Esophagus (tissue), 2 donors: Measurements from ENCODE around the gene PSMA1. TPM values are rescaled to one million over a fixed set of nuclear protein-coding genes. Genes with fewer than 3 reads are reported as not detected.

Experiments used
- H3K27ac ChIP-seq, 2 donors: one replicate each; pipeline ENCODE4 v1.5.1; 2013; ENCODE audit warnings: low read depth in 2 of 2, mild to moderate bottlenecking in 2 of 2, inconsistent platforms in 1 of 2, low read length in 1 of 2, moderate library complexity in 1 of 2
- H3K27me3 ChIP-seq, 2 donors: one replicate each; pipeline ENCODE4 v1.6.1; 2013; ENCODE audit warnings: low read length in 2 of 2, control low read depth in 1 of 2, mild to moderate bottlenecking in 1 of 2; ENCODE audit not compliant: insufficient read depth in 2 of 2, control insufficient read depth in 1 of 2
- H3K36me3 ChIP-seq, 2 donors: one replicate each; pipeline ENCODE4 v1.6.1; 2013; ENCODE audit warnings: low read length in 1 of 2; ENCODE audit not compliant: control insufficient read depth in 2 of 2, insufficient read depth in 2 of 2
- H3K4me1 ChIP-seq, 2 donors: one replicate each; pipeline ENCODE4 v1.6.1; 2013; ENCODE audit warnings: low read length in 1 of 2; ENCODE audit not compliant: control insufficient read depth in 2 of 2, insufficient read depth in 2 of 2
- H3K4me3 ChIP-seq, 2 donors: one replicate each; pipeline ENCODE4 v1.5.1; 2013; ENCODE audit warnings: low read length in 2 of 2, mild to moderate bottlenecking in 2 of 2, low read depth in 1 of 2, moderate library complexity in 1 of 2
- H3K9me3 ChIP-seq, 2 donors: one replicate each; pipeline ENCODE4 v1.6.1; 2013; ENCODE audit warnings: mild to moderate bottlenecking in 2 of 2, low read depth in 1 of 2, low read length in 1 of 2, moderate library complexity in 1 of 2; ENCODE audit not compliant: control insufficient read depth in 2 of 2, insufficient read depth in 1 of 2
- WGBS, 2 donors: extraction: QIAGEN DNeasy Blood & Tissue Kit; methylation state at CpG; one replicate each; pipeline ENCODE4 v1.1.7; 2013; 5-methylcytosine and 5-hydroxymethylcytosine counted together
- polyA plus RNA-seq, 2 donors: library from polyadenylated mRNA; stranded (reverse); fragments of 200-250 nt; gene quantifications; one replicate each; pipeline ENCODE4 v1.2.3, GENCODE V29; 2013
- donor health status: healthy with polysubstance abuse.
- donor health status: Bipolar disorder and iron deficiency.

The PSMA1 gene
- polyA plus RNA-seq, 2 donors: 111 to 146 TPM

DNA sequence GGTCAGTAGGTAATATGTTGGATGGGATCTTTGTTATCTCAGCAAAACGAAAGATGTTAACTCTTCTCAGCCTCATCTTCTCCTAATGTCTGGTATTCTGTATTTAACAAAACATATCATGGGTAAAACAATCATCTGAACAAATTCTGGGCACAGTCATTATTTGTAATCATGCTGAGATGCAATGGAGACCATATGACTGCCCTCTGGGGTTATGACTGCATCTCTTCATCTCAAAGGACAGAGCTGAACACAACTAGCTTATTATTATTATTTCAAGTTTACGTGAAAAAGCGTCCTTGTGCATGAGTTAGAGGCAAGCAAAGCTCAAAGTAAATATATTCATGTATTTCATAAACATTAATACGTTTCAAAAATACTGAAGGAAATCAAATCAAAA lies 29.7 kb upstream of the PSMA1 start:
- no peak overlapping the region for H3K27ac ChIP-seq
- H3K4me3 ChIP-seq: no peak overlapping the region
- no peaks in the 10 kb centered on the region for H3K36me3 ChIP-seq
- no peaks in the 10 kb centered on the region for H3K4me1 ChIP-seq
- H3K27me3 ChIP-seq: no peaks in the 10 kb centered on the region
- H3K9me3 ChIP-seq: no peaks in the 10 kb centered on the region
- WGBS, 2 donors: 66 to 73% methylated on average over 4 of the region's 4 CpGs

DNA sequence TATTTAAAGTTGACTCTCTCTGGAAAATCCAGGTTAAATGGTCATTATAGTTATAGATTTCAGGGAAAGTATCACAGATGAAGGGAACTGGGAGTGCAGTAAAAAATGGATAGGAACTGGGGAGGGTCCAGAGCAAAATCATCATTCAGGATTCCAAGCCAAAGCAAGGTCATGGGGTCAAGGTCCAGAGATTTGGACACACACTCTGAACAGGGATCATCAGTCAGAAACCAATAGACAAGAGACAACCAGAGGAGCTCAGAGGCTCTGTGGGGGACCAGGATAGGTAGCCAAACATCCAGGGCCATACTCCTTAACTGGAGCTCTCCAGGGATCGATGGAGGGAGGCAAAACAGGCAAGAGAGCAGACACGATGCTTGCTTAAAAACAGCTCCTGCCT lies 27.3 kb upstream of the PSMA1 start:
- whole genome bisulfite sequencing, 2 donors: 52 to 62% methylated on average over 2 of the region's 2 CpGs
- Histone ChIP-seq H3K4me1 (no peaks in the 10 kb centered on the region), H3K36me3 (no peaks in the 10 kb centered on the region), H3K4me3 (no peak overlapping the region), H3K27me3 (no peaks in the 10 kb centered on the region), H3K9me3 (no peaks in the 10 kb centered on the region), H3K27ac (no peak overlapping the region)

DNA sequence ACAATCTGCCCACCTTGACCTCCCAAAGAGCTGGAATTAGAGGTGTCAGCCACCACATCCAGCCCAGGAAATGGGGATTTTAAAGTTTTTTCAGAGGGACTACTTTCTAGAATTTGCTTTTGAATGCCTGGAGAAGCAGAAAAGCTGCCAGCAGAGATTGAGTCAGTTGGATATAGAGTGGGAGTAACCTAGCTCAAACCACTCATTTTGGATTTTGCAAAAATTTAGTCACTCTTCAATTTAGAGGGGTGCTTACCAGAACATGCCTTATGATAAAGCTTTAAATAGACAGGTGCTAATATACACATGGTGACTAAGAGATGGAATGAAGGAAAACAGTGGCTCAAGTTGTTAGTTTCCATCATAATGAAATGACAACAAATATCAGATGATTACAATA lies 26.5 kb upstream of the PSMA1 start:
- no peaks in the 10 kb centered on the region for H3K27me3 ChIP-seq
- no peaks in the 10 kb centered on the region for H3K4me1 ChIP-seq
- H3K36me3 ChIP-seq: no peaks in the 10 kb centered on the region
- no peak overlapping the region for H3K27ac ChIP-seq
- H3K9me3 ChIP-seq: no peaks in the 10 kb centered on the region
- H3K4me3 ChIP-seq: no peak overlapping the region

DNA sequence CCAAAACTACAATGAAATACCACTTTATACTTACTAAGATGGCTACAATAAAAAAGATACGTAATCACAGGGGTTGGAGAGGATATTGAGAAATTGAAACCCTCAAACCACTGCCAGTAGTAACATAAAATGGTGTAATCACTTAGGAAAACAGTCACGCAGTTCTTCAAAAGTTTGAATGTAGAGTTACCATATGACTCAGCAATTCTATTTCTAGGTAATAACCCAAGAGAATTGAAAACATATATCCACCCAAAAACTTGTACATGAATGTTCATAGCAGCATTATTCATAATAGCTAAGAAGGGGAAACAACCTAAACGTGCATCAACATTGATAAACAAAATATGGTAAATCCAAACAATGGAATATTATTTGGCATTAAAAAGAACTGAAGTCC lies 24.4 kb upstream of the PSMA1 start:
- 52 to 59% methylated on average over 3 of the region's 3 CpGs for WGBS, 2 donors
- H3K27ac ChIP-seq: no peak overlapping the region
- no peaks in the 10 kb centered on the region for H3K36me3 ChIP-seq
- H3K27me3 ChIP-seq: no peaks in the 10 kb centered on the region
- no peaks in the 10 kb centered on the region for H3K4me1 ChIP-seq
- no peak overlapping the region for H3K4me3 ChIP-seq
- H3K9me3 ChIP-seq: no peaks in the 10 kb centered on the region

DNA sequence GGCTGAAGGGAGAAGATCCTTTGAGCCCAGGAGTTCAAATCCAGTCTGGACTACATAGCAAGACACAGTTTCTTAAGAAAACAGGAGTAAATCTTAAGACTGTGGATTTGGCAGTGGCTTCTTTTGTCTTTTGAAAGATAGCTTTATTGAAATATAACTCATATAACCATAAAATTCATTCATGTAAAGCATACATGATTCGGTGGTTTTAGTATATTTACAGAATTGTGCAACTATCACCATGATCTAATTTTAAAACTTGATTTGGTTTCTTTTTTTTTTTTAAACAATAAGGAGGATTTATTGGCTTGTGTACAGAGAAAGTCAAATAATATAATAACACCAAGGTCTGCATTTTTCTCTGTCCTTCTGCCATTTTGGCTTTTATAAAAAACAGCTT lies 23.1 kb upstream of the PSMA1 start:
- WGBS, 2 donors: 64 to 66% methylated on average over 1 of the region's 1 CpG
- Histone ChIP-seq H3K27ac (no peak overlapping the region), H3K4me3 (no peak overlapping the region), H3K4me1 (no peaks in the 10 kb centered on the region), H3K27me3 (no peaks in the 10 kb centered on the region), H3K9me3 (no peaks in the 10 kb centered on the region), H3K36me3 (no peaks in the 10 kb centered on the region)

DNA sequence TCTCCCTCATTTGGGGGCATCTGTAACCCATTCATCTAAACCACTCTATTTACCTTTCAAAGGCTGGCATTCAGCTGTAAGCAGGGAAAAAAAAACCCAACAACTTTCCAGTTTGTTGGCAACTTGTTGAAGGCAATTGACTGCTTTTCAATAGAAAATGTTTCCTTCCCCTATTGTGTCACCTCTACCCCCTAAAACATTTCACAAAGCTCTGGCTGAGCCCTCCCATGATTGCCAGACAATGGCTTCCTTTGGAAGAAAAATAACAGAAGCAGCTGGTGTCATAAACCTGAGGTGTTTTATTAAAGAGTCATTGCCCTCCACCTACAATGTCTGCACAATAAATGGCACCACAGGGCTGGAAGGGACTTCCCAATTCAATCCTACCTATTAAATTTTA lies 22.1 kb upstream of the PSMA1 start:
- Histone ChIP-seq H3K4me1 (no peaks in the 10 kb centered on the region), H3K9me3 (no peaks in the 10 kb centered on the region), H3K27me3 (no peaks in the 10 kb centered on the region), H3K27ac (no peak overlapping the region), H3K4me3 (no peak overlapping the region), H3K36me3 (no peaks in the 10 kb centered on the region)

DNA sequence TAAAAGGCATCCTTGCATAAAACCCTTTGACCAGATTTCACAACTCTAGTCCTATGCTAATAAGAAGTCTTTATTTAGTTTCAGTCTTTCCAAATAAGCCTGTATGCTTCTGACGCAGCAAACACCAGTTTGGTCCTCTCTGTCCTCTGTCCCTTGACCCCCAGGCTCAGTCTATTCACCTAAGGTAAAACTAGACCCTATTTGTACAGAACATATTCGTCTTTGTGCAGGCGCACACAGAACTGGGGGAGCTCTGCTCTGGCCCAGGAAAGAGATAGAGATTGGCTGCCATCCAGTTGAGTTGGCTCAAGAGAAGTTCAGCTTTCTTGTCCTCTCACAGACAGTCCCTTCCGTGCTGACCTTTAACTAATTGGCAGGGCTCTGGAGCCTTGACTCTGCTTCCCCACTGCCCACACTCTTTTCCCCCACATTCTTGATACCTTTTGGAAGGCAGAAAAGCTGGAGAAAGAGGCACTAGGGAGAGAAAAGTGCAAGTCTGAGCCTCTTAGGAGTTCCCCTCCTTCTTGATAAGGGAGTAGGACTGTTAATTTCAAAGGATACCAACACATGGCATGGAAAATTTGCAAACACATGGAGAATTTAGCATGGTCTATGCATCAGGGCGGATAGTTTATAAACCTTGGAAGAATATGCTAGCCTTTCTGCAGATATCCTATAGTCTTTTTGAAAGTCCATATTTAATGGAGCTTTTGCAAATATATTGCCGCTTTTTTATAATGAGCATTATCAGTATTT lies 21.2 kb upstream of the PSMA1 start:
- Histone ChIP-seq H3K9me3 (no peaks in the 10 kb centered on the region), H3K4me1 (no peaks in the 10 kb centered on the region), H3K27ac (peak overlapping the region; percentile 59 to 63), H3K27me3 (no peaks in the 10 kb centered on the region), H3K36me3 (no peaks in the 10 kb centered on the region), H3K4me3 (no peak overlapping the region)
- WGBS, 2 donors: 57 to 68% methylated on average over 6 of the region's 6 CpGs

DNA sequence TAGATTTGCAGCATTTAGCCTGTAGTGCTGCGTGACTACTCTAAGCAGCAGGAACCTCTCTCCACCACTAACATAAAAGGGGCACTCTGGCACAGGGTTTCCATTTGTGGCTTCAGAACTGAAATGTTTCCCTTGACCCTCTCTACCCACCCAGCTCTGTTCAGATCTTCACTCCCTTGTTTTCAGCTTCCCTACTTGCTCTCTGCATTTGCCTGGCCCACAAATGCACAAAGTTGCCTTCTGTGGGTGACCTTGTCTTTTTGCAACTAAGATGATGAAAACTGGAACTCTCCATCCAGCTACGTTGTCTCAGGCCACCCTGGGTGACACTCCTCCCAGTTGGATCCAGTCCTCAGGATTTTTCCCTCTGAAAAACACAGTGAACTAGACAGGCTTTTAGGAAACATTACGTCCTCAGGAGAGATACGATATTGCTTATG lies 19.8 kb upstream of the PSMA1 start:
- Histone ChIP-seq H3K4me1 (no peaks in the 10 kb centered on the region), H3K27ac (peak overlapping the region; percentile 33 to 55), H3K36me3 (no peaks in the 10 kb centered on the region), H3K27me3 (no peaks in the 10 kb centered on the region), H3K9me3 (no peaks in the 10 kb centered on the region), H3K4me3 (no peak overlapping the region)
- WGBS, 2 donors: 71 to 72% methylated on average over 4 of the region's 4 CpGs

DNA sequence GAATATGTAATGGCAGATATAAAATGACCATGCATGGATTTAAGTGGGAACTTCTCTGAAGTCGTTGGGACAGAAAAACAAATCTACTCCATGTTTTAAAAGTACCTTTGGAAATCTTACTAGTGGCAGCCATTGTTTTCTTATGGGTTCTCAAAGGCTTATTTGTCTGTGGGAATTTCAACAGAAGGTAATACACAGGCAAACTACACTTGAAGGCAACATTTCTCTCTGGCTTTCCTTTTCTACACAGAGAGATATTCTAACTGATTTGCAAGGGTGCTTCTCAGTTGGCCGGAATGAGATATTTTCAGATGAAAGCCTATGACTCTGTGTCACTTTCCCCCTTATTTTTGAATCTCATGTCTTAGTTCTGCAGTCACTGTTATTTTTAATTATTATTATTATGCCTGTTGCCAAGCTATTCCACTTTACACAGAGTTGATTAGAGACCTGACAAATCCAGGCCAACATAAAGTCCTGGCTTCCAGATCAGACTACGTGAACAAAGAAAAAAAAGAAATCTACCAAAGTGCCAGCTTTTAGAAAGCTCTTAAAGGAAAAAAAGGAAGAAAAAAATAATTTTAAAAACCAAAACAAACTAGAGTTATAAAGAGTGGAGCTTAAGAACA lies 18.9 kb upstream of the PSMA1 start:
- H3K27me3 ChIP-seq: no peaks in the 10 kb centered on the region
- H3K9me3 ChIP-seq: no peaks in the 10 kb centered on the region
- 68 to 69% methylated on average over 3 of the region's 3 CpGs for WGBS, 2 donors
- H3K36me3 ChIP-seq: no peaks in the 10 kb centered on the region
- no peak overlapping the region for H3K4me3 ChIP-seq
- H3K27ac ChIP-seq: no peak overlapping the region
- H3K4me1 ChIP-seq: no peaks in the 10 kb centered on the region
